ENCODE data around the gene TRPM5. TPM values are rescaled to one million over a fixed set of nuclear protein-coding genes. Genes with fewer than 3 reads are reported as not detected.

TRPM5 gene
- total and polyA plus RNA-seq, 11 donors, result not detected

GRCh38 chr11:2401436-2401984, 42.8 kb downstream of the TRPM5 start:
- Histone ChIP-seq H3K27ac (peak overlapping the region in 11 of 12 donors; percentile 82 to 98 (median 90)), H3K4me1 (peaks cover 0 to 27% (median 25%) of the 10 kb centered on the region in 12 donors), H3K9me3 (no peaks in the 10 kb centered on the region), H3K36me3 (peaks cover 3 to 45% (median 39%) of the 10 kb centered on the region in 9 donors), H3K4me3 (peak overlapping the region; percentile 66 to 100 (median 86)), H3K27me3 (no peaks in the 10 kb centered on the region)
- intact Hi-C loops (cut with DNase I), result loop anchor here in 8 of 10 donors (2.0 to 5.0 kb wide), 4 partner anchors 23 to 99 kb away; partner anchors contain the start of genes C11orf21 (in 1 of the 8) and TSPAN32 (in 1 of the 8)
- no peak for ATAC-seq
- TF ChIP-seq CTCF (IDR thresholded peaks at IDR 0.05) (no peak), POLR2A (IDR thresholded peaks at IDR 0.05) (no peak)
- WGBS, 4 donors, result 41 to 48% (median 44%) methylated on average over 8 to 12 of the region's 12 CpGs
- no peak for DNase-seq

GRCh38 chr11:2400762-2401435, 43.4 kb downstream of the TRPM5 start:
- TF ChIP-seq POLR2A (IDR thresholded peaks at IDR 0.05) (no peak), CTCF (IDR thresholded peaks at IDR 0.05) (no peak)
- Histone ChIP-seq H3K27me3 (no peaks in the 10 kb centered on the region), H3K4me3 (peak overlapping the region; percentile 66 to 100 (median 86)), H3K36me3 (peaks cover 3 to 51% (median 45%) of the 10 kb centered on the region in 9 donors), H3K9me3 (no peaks in the 10 kb centered on the region), H3K4me1 (peaks cover 0 to 27% (median 25%) of the 10 kb centered on the region in 12 donors), H3K27ac (peak overlapping the region; percentile 76 to 98 (median 90))
- ATAC-seq (peak in 2 of 4 donors; percentile 2 to 12), DNase-seq (no peak)
- intact Hi-C loops (cut with DNase I), result loop anchor here in 9 of 10 donors (1.0 to 5.0 kb wide), 6 partner anchors 22 to 99 kb away; partner anchors contain the start of genes C11orf21 (in 1 of the 9) and TSPAN32 (in 1 of the 9)
- WGBS, 4 donors, result 0 to 1% (median 0%) methylated on average over 43 to 55 of the region's 55 CpGs

- DNase-seq, result peak; percentile 100
- H3K27ac ChIP-seq, result peak within 1 kb of the TSS; percentile 76 to 100 (median 98)
- peak in 1 of 2 donors; percentile 72 for TF ChIP-seq POLR2A (IDR thresholded peaks at IDR 0.05)
- TF ChIP-seq CTCF (IDR thresholded peaks at IDR 0.05), result peak; percentile 95 to 100 (median 98)
- H3K36me3 ChIP-seq, result peaks cover 3 to 58% (median 52%) of the 10 kb centered on the region in 9 donors
- H3K9me3 ChIP-seq, result no peaks in the 10 kb centered on the region
- H3K4me3 ChIP-seq, result peak within 1 kb of the TSS; percentile 69 to 100 (median 86)
- 0 to 1% (median 0%) methylated on average over 44 to 66 of the region's 66 CpGs for WGBS, 4 donors
- H3K4me1 ChIP-seq, result peaks cover 0 to 27% (median 25%) of the 10 kb centered on the region in 12 donors
- H3K27me3 ChIP-seq, result no peaks in the 10 kb centered on the region
- ATAC-seq, result peak; percentile 90 to 95 (median 92)
- intact Hi-C loops (cut with DNase I), result loop anchor here in 9 of 10 donors (1.0 to 5.0 kb wide), 6 partner anchors 21 to 98 kb away; partner anchors contain the start of genes C11orf21 (in 1 of the 9) and TSPAN32 (in 1 of the 9)
Observed at GRCh38 chr11:2400069-2400761, 44.1 kb downstream of the TRPM5 start, which contains the start of gene TSSC4. TSS of gene TSSC4 (plus strand) at chr11:2400750. CDS start at chr11:2402634, 1,884 bp downstream.

Data from heart left ventricle (tissue), 16 donors.